Trophoblast cell (in vitro differentiated cells and primary cell): ENCODE data around the gene CORO7.

Source experiments
- DNase-seq, 2 donors: peaks; one replicate each; pipeline ENCODE4 v3.0.0-alpha.2; 2016
- H2AFZ ChIP-seq: 2 replicates; pipeline ENCODE4 v1.6.1; 2013; ENCODE audit warnings: low read length, moderate library complexity, mild to moderate bottlenecking; ENCODE audit not compliant: insufficient read depth, poor library complexity
- H2AK5ac ChIP-seq: 2 replicates; pipeline ENCODE4 v1.6.1; 2013; ENCODE audit warnings: mild to moderate bottlenecking, low read length
- H2BK120ac ChIP-seq: 2 replicates; pipeline ENCODE4 v1.6.1; 2013; ENCODE audit warnings: low read length, mild to moderate bottlenecking, moderate library complexity; ENCODE audit not compliant: insufficient read depth, poor library complexity
- H2BK12ac ChIP-seq: 2 replicates; pipeline ENCODE4 v1.6.1; 2013; ENCODE audit warnings: mild to moderate bottlenecking, low read length, moderate library complexity
- H2BK5ac ChIP-seq: 2 replicates; pipeline ENCODE4 v1.6.1; 2013; ENCODE audit warnings: low read length, low read depth, moderate library complexity, mild to moderate bottlenecking; ENCODE audit not compliant: poor library complexity
- H3K14ac ChIP-seq: 2 replicates; pipeline ENCODE4 v1.6.1; 2013; ENCODE audit warnings: mild to moderate bottlenecking, low read length
- H3K18ac ChIP-seq: 2 replicates; pipeline ENCODE4 v1.6.1; 2013; ENCODE audit warnings: mild to moderate bottlenecking, low read length
- H3K23ac ChIP-seq: 2 replicates; pipeline ENCODE4 v1.6.1; 2013; ENCODE audit warnings: low read length
- H3K27ac ChIP-seq: 2 replicates; pipeline ENCODE4 v1.5.1; 2013; ENCODE audit warnings: low read depth, mild to moderate bottlenecking, inconsistent platforms, low read length, moderate library complexity
- H3K27me3 ChIP-seq: 2 replicates; pipeline ENCODE4 v1.6.1; 2013; ENCODE audit warnings: inconsistent platforms, mild to moderate bottlenecking, low read length, moderate library complexity; ENCODE audit not compliant: insufficient read depth
- H3K36me3 ChIP-seq, 2 experiments: 1 replicate in 1 of 2; 2 replicates in 1 of 2; pipeline ENCODE4 v1.6.1; 2013; ENCODE audit warnings: low read length in 2 of 2, mild to moderate bottlenecking in 2 of 2, moderate library complexity in 1 of 2; ENCODE audit not compliant: insufficient read depth in 2 of 2, control insufficient read depth in 1 of 2
- H3K4ac ChIP-seq: 2 replicates; pipeline ENCODE4 v1.6.1; 2013; ENCODE audit warnings: low read depth, mild to moderate bottlenecking, low read length, moderate library complexity
- H3K4me1 ChIP-seq, 2 experiments: 1 replicate in 1 of 2; 2 replicates in 1 of 2; pipeline ENCODE4 v1.6.1; 2013; ENCODE audit warnings: low read length in 2 of 2, mild to moderate bottlenecking in 2 of 2, moderate library complexity in 1 of 2; ENCODE audit not compliant: insufficient read depth in 2 of 2, control insufficient read depth in 1 of 2
- H3K4me2 ChIP-seq: 2 replicates; pipeline ENCODE4 v1.6.1; 2013; ENCODE audit warnings: inconsistent platforms, mild to moderate bottlenecking, low read length, moderate library complexity
- H3K4me3 ChIP-seq: 2 replicates; pipeline ENCODE4 v1.5.1; 2013; ENCODE audit warnings: mild to moderate bottlenecking, low read depth, low read length, inconsistent platforms
- H3K79me1 ChIP-seq: one replicate; pipeline ENCODE4 v1.6.1; 2013; ENCODE audit warnings: low read length
- H3K79me2 ChIP-seq: 2 replicates; pipeline ENCODE4 v1.6.1; 2013; ENCODE audit warnings: low read length, mild to moderate bottlenecking; ENCODE audit not compliant: control insufficient read depth, insufficient read depth, poor library complexity
- H3K9ac ChIP-seq: 2 replicates; pipeline ENCODE4 v1.6.1; 2013; ENCODE audit warnings: mild to moderate bottlenecking, low read length
- H3K9me3 ChIP-seq: 2 replicates; pipeline ENCODE4 v1.6.1; 2013; ENCODE audit warnings: low read depth, mild to moderate bottlenecking, control low read depth, inconsistent platforms, low read length; ENCODE audit not compliant: insufficient read depth
- H4K12ac ChIP-seq: 2 replicates; pipeline ENCODE4 v1.6.1; 2013; ENCODE audit warnings: low read depth, mild to moderate bottlenecking, low read length, moderate library complexity
- H4K8ac ChIP-seq: 2 replicates; pipeline ENCODE4 v1.6.1; 2013; ENCODE audit warnings: low read depth, mild to moderate bottlenecking, low read length, moderate library complexity
- H4K91ac ChIP-seq: one replicate; pipeline ENCODE4 v1.6.1; 2013; ENCODE audit warnings: low read depth, mild to moderate bottlenecking, low read length, moderate library complexity
- WGBS: extraction: QIAGEN DNeasy Blood & Tissue Kit; methylation state at CpG from one replicate; pipeline ENCODE4 v1.1.7; 2013; ENCODE audit warnings: missing lambda C conversion rate; ENCODE audit not compliant: insufficient read length, insufficient coverage; ENCODE audit errors: extremely low coverage; 5-methylcytosine and 5-hydroxymethylcytosine counted together

Gene CORO7

GRCh38 chr16:4407543-4408322 lies 8.7 kb downstream of the CORO7 start:
- Histone ChIP-seq H2BK5ac (no peak overlapping the region), H2AK5ac (no peak overlapping the region), H4K12ac (no peak overlapping the region), H3K14ac (no peak overlapping the region), H3K27me3 (no peaks in the 10 kb centered on the region), H3K4me2 (no peak overlapping the region), H3K23ac (no peak overlapping the region), H3K79me1 (no peaks in the 10 kb centered on the region), H4K8ac (no peak overlapping the region), H3K18ac (no peak overlapping the region), H3K4me1 (no peaks in the 10 kb centered on the region), H3K9me3 (no peaks in the 10 kb centered on the region), H3K27ac (no peak overlapping the region), H3K4me3 (no peak overlapping the region), H3K79me2 (no peaks in the 10 kb centered on the region), H2AFZ (no peak overlapping the region), H3K4ac (no peak overlapping the region), H2BK120ac (no peak overlapping the region), H3K36me3 (peaks cover 29 to 39% of the 10 kb centered on the region in 2 experiments), H2BK12ac (no peak overlapping the region), H4K91ac (no peak overlapping the region), H3K9ac (no peak overlapping the region)
- WGBS, result no CpG with 5 or more reads among the region's 22 CpGs
- peak; percentile 89 to 90 for DNase-seq

- H3K4me2 ChIP-seq, result no peak overlapping the region
- no peak overlapping the region for H2BK5ac ChIP-seq
Measured at GRCh38 chr16:4404967-4405696, 11.3 kb downstream of the CORO7 start.

GRCh38 chr16:4404247-4404966 lies 12.0 kb downstream of the CORO7 start:
- Histone ChIP-seq H3K9me3 (no peaks in the 10 kb centered on the region), H3K27ac (no peak overlapping the region), H2AK5ac (no peak overlapping the region), H2BK12ac (no peak overlapping the region), H3K4me1 (peaks cover 2 to 3% of the 10 kb centered on the region in 2 experiments), H3K79me1 (no peaks in the 10 kb centered on the region), H3K18ac (no peak overlapping the region), H3K23ac (no peak overlapping the region), H4K8ac (no peak overlapping the region), H2BK5ac (no peak overlapping the region), H4K12ac (no peak overlapping the region), H3K4me2 (no peak overlapping the region), H3K79me2 (no peaks in the 10 kb centered on the region), H4K91ac (no peak overlapping the region), H3K4ac (no peak overlapping the region), H3K36me3 (peaks cover 21 to 34% of the 10 kb centered on the region in 2 experiments), H3K27me3 (no peaks in the 10 kb centered on the region), H3K4me3 (no peak overlapping the region), H2AFZ (no peak overlapping the region), H3K9ac (no peak overlapping the region), H2BK120ac (no peak overlapping the region), H3K14ac (no peak overlapping the region)
- DNase-seq, result peak; percentile 75 to 81
- no CpG with 5 or more reads among the region's 20 CpGs for WGBS

More at GRCh38 chr16:4404967-4405696, 11.3 kb downstream of the CORO7 start:
- no peak overlapping the region for H4K8ac ChIP-seq
- DNase-seq, result peak; percentile 96 to 97
- no peak overlapping the region for H2BK12ac ChIP-seq
- no peak overlapping the region for H2AK5ac ChIP-seq
- H3K79me1 ChIP-seq, result no peaks in the 10 kb centered on the region
- no peak overlapping the region for H3K18ac ChIP-seq
- no peak overlapping the region for H3K14ac ChIP-seq
- H3K79me2 ChIP-seq, result no peaks in the 10 kb centered on the region
- no peak overlapping the region for H4K12ac ChIP-seq
- H3K27me3 ChIP-seq, result no peaks in the 10 kb centered on the region
- H3K36me3 ChIP-seq, result peaks cover 25 to 35% of the 10 kb centered on the region in 2 experiments
- H3K9me3 ChIP-seq, result no peaks in the 10 kb centered on the region
- H3K9ac ChIP-seq, result no peak overlapping the region
- no peak overlapping the region for H3K4ac ChIP-seq
- no peak overlapping the region for H4K91ac ChIP-seq
- peaks cover 2 to 3% of the 10 kb centered on the region in 2 experiments for H3K4me1 ChIP-seq
- no CpG with 5 or more reads among the region's 24 CpGs for WGBS
- no peak overlapping the region for H2AFZ ChIP-seq
- H3K23ac ChIP-seq, result no peak overlapping the region
- H3K4me3 ChIP-seq, result no peak overlapping the region
- H3K27ac ChIP-seq, result no peak overlapping the region
- H2BK120ac ChIP-seq, result no peak overlapping the region

- no peak overlapping the region for H2BK5ac ChIP-seq
- no peak overlapping the region for H4K8ac ChIP-seq
Measured at GRCh38 chr16:4403133-4403949, 13.1 kb downstream of the CORO7 start.

More at GRCh38 chr16:4403133-4403949, 13.1 kb downstream of the CORO7 start:
- DNase-seq, result no peak
- Histone ChIP-seq H3K27me3 (no peaks in the 10 kb centered on the region), H4K12ac (no peak overlapping the region), H3K79me2 (no peaks in the 10 kb centered on the region), H3K27ac (no peak overlapping the region), H3K14ac (no peak overlapping the region), H3K9ac (no peak overlapping the region), H4K91ac (no peak overlapping the region), H3K79me1 (no peaks in the 10 kb centered on the region), H2AK5ac (no peak overlapping the region), H3K4me2 (no peak overlapping the region), H3K4ac (no peak overlapping the region), H2BK12ac (no peak overlapping the region), H3K18ac (no peak overlapping the region), H3K36me3 (peaks cover 21 to 30% of the 10 kb centered on the region in 2 experiments), H3K23ac (no peak overlapping the region), H2AFZ (no peak overlapping the region), H3K4me1 (peaks cover 2 to 3% of the 10 kb centered on the region in 2 experiments), H3K9me3 (no peaks in the 10 kb centered on the region), H2BK120ac (no peak overlapping the region), H3K4me3 (no peak overlapping the region)
- WGBS, result no CpG with 5 or more reads among the region's 24 CpGs
